Endodermal cell (in vitro differentiated cells): ENCODE results near the gene VASH2. TPM values are rescaled to one million over a fixed set of nuclear protein-coding genes. Genes with fewer than 3 reads are reported as not detected.

Source experiments
- DNase-seq: peaks from one replicate; pipeline ENCODE4 v3.0.0-alpha.2; 2017
- H3K27ac ChIP-seq: 2 replicates; pipeline ENCODE4 v1.5.1; 2013; ENCODE audit warnings: mild to moderate bottlenecking, low read depth, low read length, moderate library complexity
- H3K27me3 ChIP-seq: 2 replicates; pipeline ENCODE4 v1.6.1; 2013; ENCODE audit warnings: mild to moderate bottlenecking, low read length, moderate library complexity; ENCODE audit not compliant: insufficient read depth, control insufficient read depth, poor library complexity, severe bottlenecking
- H3K36me3 ChIP-seq: 2 replicates; pipeline ENCODE4 v1.7.0; 2013; ENCODE audit warnings: mild to moderate bottlenecking, low read length, moderate library complexity; ENCODE audit not compliant: control insufficient read depth, insufficient read depth
- H3K4me1 ChIP-seq: one replicate; pipeline ENCODE4 v1.7.0; 2013; ENCODE audit warnings: low read length; ENCODE audit not compliant: control insufficient read depth, insufficient read depth
- H3K4me3 ChIP-seq: 2 replicates; pipeline ENCODE4 v1.5.1; 2013; ENCODE audit warnings: mild to moderate bottlenecking, low read length, moderate library complexity
- H3K9ac ChIP-seq: 2 replicates; pipeline ENCODE4 v1.6.1; 2013; ENCODE audit warnings: mild to moderate bottlenecking, low read length, moderate library complexity; ENCODE audit not compliant: poor library complexity, severe bottlenecking; ENCODE audit errors: extremely low read depth
- H3K9me3 ChIP-seq: 2 replicates; pipeline ENCODE4 v1.6.1; 2013; ENCODE audit warnings: mild to moderate bottlenecking, low read length, moderate library complexity; ENCODE audit not compliant: control insufficient read depth
- H3K27ac Mint-ChIP-seq: 2 replicates; pipeline ENCODE4 v1.8.0; 2020; ENCODE audit warnings: mixed read lengths
- H3K27me3 Mint-ChIP-seq: 2 replicates; pipeline ENCODE4 v1.8.0; 2021; ENCODE audit warnings: mild to moderate bottlenecking, mixed read lengths; ENCODE audit not compliant: insufficient read depth
- H3K36me3 Mint-ChIP-seq: 2 replicates; pipeline ENCODE4 v1.8.0; 2020; ENCODE audit warnings: low read depth, mixed read lengths
- H3K4me1 Mint-ChIP-seq: 2 replicates; pipeline ENCODE4 v1.8.0; 2020; ENCODE audit warnings: mixed read lengths
- H3K4me3 Mint-ChIP-seq: 2 replicates; pipeline ENCODE4 v1.8.0; 2020; ENCODE audit warnings: mild to moderate bottlenecking, moderate library complexity, mixed read lengths
- H3K9me3 Mint-ChIP-seq: 2 replicates; pipeline ENCODE4 v1.8.0; 2020; ENCODE audit warnings: mild to moderate bottlenecking, mixed read lengths
- CTCF ChIP-seq: fragments of 200-600 bp; sonication (generic); conservative IDR thresholded peaks from 2 replicates; pipeline ENCODE4 v1.5.0; 2021; ENCODE audit warnings: antibody characterized with exemption, mild to moderate bottlenecking
- WGBS, 2 experiments: methylation state at CpG; one replicate each; pipeline versions ENCODE4 v1.1.5 to v1.1.7; 2013; ENCODE audit warnings: missing lambda C conversion rate in 2 of 2, mixed read lengths in 1 of 2; ENCODE audit not compliant: insufficient coverage in 1 of 2, insufficient read length in 1 of 2; 5-methylcytosine and 5-hydroxymethylcytosine counted together
- total RNA-seq, 2 donors: library from RNA; stranded (reverse); fragmentation: NEBNext Ultra II Directional in 1 of 2; extraction: Animal tissue kit (Norgen Biotek cat#: 25700) in 1 of 2; gene quantifications; 2 replicates in 1 of 2; 3 replicates in 1 of 2; pipeline ENCODE4 v1.2.1, GENCODE V29; 2021

The VASH2 gene
- total RNA-seq, 2 donors from 2014 or later = 13.7 to 30.2 TPM

- Histone ChIP-seq H3K27me3 (no peaks in the 10 kb centered on the region), H3K4me3 (no peak overlapping the region), H3K4me1 (no peaks in the 10 kb centered on the region), H3K36me3 (peaks cover 16% of the 10 kb centered on the region), H3K27ac (no peak overlapping the region), H3K9ac (no peak overlapping the region), H3K9me3 (no peaks in the 10 kb centered on the region)
- Mint-ChIP-seq H3K27me3 (no peaks in the 10 kb centered on the region), H3K4me3 (no peak overlapping the region), H3K9me3 (no peaks in the 10 kb centered on the region), H3K36me3 (peaks cover 34% of the 10 kb centered on the region), H3K27ac (peak overlapping the region; percentile 44), H3K4me1 (peaks cover 5% of the 10 kb centered on the region)
- 82 to 95% methylated on average over 7 to 8 of the region's 8 CpGs for WGBS, 2 experiments
- peak; percentile 85 for TF ChIP-seq CTCF
- peak; percentile 86 for DNase-seq
Observed at GRCh38 chr1:212967801-212968200, 17.5 kb downstream of the VASH2 start.

- no peaks in the 10 kb centered on the region for H3K4me1 ChIP-seq
- H3K9me3 ChIP-seq = no peaks in the 10 kb centered on the region
- DNase-seq = no peak
- 75 to 92% methylated on average over 1 to 3 of the region's 3 CpGs for WGBS, 2 experiments
- no peaks in the 10 kb centered on the region for H3K27me3 Mint-ChIP-seq
- no peaks in the 10 kb centered on the region for H3K27me3 ChIP-seq
- H3K9ac ChIP-seq = no peak overlapping the region
- H3K4me3 Mint-ChIP-seq = no peak overlapping the region
- H3K4me1 Mint-ChIP-seq = peaks cover 5% of the 10 kb centered on the region
- H3K9me3 Mint-ChIP-seq = no peaks in the 10 kb centered on the region
- peaks cover 16% of the 10 kb centered on the region for H3K36me3 ChIP-seq
- peak overlapping the region; percentile 44 for H3K27ac Mint-ChIP-seq
- no peak overlapping the region for H3K4me3 ChIP-seq
- peaks cover 33% of the 10 kb centered on the region for H3K36me3 Mint-ChIP-seq
- no peak for TF ChIP-seq CTCF
- H3K27ac ChIP-seq = peak overlapping the region; percentile 69
Observed at GRCh38 chr1:212968368-212968863, 18.1 kb downstream of the VASH2 start.

- Histone ChIP-seq H3K4me1 (no peaks in the 10 kb centered on the region), H3K36me3 (peaks cover 11% of the 10 kb centered on the region), H3K9me3 (no peaks in the 10 kb centered on the region), H3K27me3 (no peaks in the 10 kb centered on the region), H3K27ac (no peak overlapping the region), H3K9ac (no peak overlapping the region), H3K4me3 (no peak overlapping the region)
- no peak overlapping the region for H3K4me3 Mint-ChIP-seq
- no peak for DNase-seq
- no peak for TF ChIP-seq CTCF
- H3K9me3 Mint-ChIP-seq = no peaks in the 10 kb centered on the region
- 93 to 96% methylated on average over 4 of the region's 4 CpGs for WGBS, 2 experiments
- H3K4me1 Mint-ChIP-seq = peaks cover 5% of the 10 kb centered on the region
- no peaks in the 10 kb centered on the region for H3K27me3 Mint-ChIP-seq
- peak overlapping the region; percentile 49 for H3K27ac Mint-ChIP-seq
- H3K36me3 Mint-ChIP-seq = peaks cover 35% of the 10 kb centered on the region
Observed at GRCh38 chr1:212970085-212970484, 19.7 kb downstream of the VASH2 start.
